Activated T-cell treated with anti-CD3 and anti-CD28 coated beads, Interleukin-2, amount 50 U/mL, for 72 hours (primary cell): Measurements from ENCODE around the gene CNPY2. TPM values are rescaled to one million over a fixed set of nuclear protein-coding genes. Genes with fewer than 3 reads are reported as not detected.
"Not testable (repeated sequence)": the region's sequence is repeated elsewhere in the genome, so short reads cannot be mapped to it uniquely, and the experiment has no call there.

Experiments
- ATAC-seq, 2 donors: fragments of 150-1000 bp; cut with Tn5 transposase; replicated peaks in 1 of 2; 2 replicates each; pipeline ENCODE4 v1.10.0; 2021; ENCODE audit warnings: moderate library complexity in 2 of 2, mild to moderate bottlenecking in 1 of 2
- DNase-seq, 2 donors: peaks; one replicate each; pipeline ENCODE4 v3.0.0; 2021 to 2022; ENCODE audit warnings: mixed read lengths in 1 of 2
- H3K27ac Mint-ChIP-seq: one replicate; pipeline ENCODE4 v1.8.0; 2022; ENCODE audit warnings: mild to moderate bottlenecking, moderate library complexity, mixed read lengths
- H3K27me3 Mint-ChIP-seq: one replicate; pipeline ENCODE4 v1.8.0; 2022; ENCODE audit warnings: low read depth, mixed read lengths
- H3K36me3 Mint-ChIP-seq, 2 donors: one replicate each; pipeline ENCODE4 v1.8.0; 2022; ENCODE audit warnings: mixed read lengths in 2 of 2, mild to moderate bottlenecking in 1 of 2; ENCODE audit not compliant: insufficient read depth in 2 of 2
- H3K4me1 Mint-ChIP-seq: one replicate; pipeline ENCODE4 v1.8.0; 2022; ENCODE audit warnings: low read depth, mixed read lengths
- H3K4me3 Mint-ChIP-seq, 2 donors: one replicate each; pipeline ENCODE4 v1.8.0; 2022; ENCODE audit warnings: mild to moderate bottlenecking in 2 of 2, mixed read lengths in 2 of 2, moderate library complexity in 2 of 2
- H3K9me3 Mint-ChIP-seq, 2 donors: one replicate each; pipeline ENCODE4 v1.8.0; 2022; ENCODE audit warnings: mixed read lengths in 2 of 2
- total RNA-seq, 2 donors: library from RNA; stranded (reverse); gene quantifications; one replicate each; pipeline ENCODE4 v1.2.3, GENCODE V29; 2022

Gene CNPY2
- total RNA-seq, 2 donors from 2014 or later, result 97.8 to 117 TPM

- ATAC-seq, result peak; percentile 97
- H3K4me3 Mint-ChIP-seq, result peak within 1 kb of the TSS; percentile 95 to 99
- no peaks in the 10 kb centered on the region for H3K27me3 Mint-ChIP-seq
- H3K4me1 Mint-ChIP-seq, result peaks cover 55% of the 10 kb centered on the region
- no peaks in the 10 kb centered on the region for H3K9me3 Mint-ChIP-seq
- peak within 1 kb of the TSS; percentile 93 for H3K27ac Mint-ChIP-seq
- H3K36me3 Mint-ChIP-seq, result peaks cover 4 to 15% of the 10 kb centered on the region in 2 donors
- peak; percentile 99 for DNase-seq
Observed at GRCh38 chr12:56299853-56300643, 15.7 kb downstream of the CNPY2 start, which contains the start of gene CS. TSS of gene CS (minus strand) at chr12:56300330. CDS start at chr12:56300201, 129 bp downstream.

- H3K27ac Mint-ChIP-seq, result peak overlapping the region; percentile 84
- peak in 1 of 2 donors; percentile 12 for ATAC-seq
- H3K4me3 Mint-ChIP-seq, result peak overlapping the region; percentile 95 to 99
- no peaks in the 10 kb centered on the region for H3K27me3 Mint-ChIP-seq
- H3K9me3 Mint-ChIP-seq, result no peaks in the 10 kb centered on the region
- peak; percentile 19 to 25 for DNase-seq
- H3K4me1 Mint-ChIP-seq, result peaks cover 55% of the 10 kb centered on the region
- H3K36me3 Mint-ChIP-seq, result peaks cover 4 to 13% of the 10 kb centered on the region in 2 donors
Observed at GRCh38 chr12:56299308-56299852, 16.4 kb downstream of the CNPY2 start.

- Mint-ChIP-seq H3K4me3 (peak overlapping the region; percentile 95 to 99), H3K4me1 (peaks cover 58% of the 10 kb centered on the region), H3K27ac (peak overlapping the region; percentile 84), H3K9me3 (no peaks in the 10 kb centered on the region), H3K27me3 (no peaks in the 10 kb centered on the region), H3K36me3 (peaks cover 4 to 15% of the 10 kb centered on the region in 2 donors)
- no peak for DNase-seq
- no peak for ATAC-seq
Observed at GRCh38 chr12:56298828-56299227, 17.0 kb downstream of the CNPY2 start.

- H3K9me3 Mint-ChIP-seq, result no peaks in the 10 kb centered on the region
- ATAC-seq, result no peak
- H3K4me3 Mint-ChIP-seq, result peak overlapping the region; percentile 4 to 48
- H3K27me3 Mint-ChIP-seq, result no peaks in the 10 kb centered on the region
- no peak for DNase-seq
- H3K27ac Mint-ChIP-seq, result peak overlapping the region; percentile 81
- H3K36me3 Mint-ChIP-seq, result peaks cover 4 to 15% of the 10 kb centered on the region in 2 donors
- peaks cover 68% of the 10 kb centered on the region for H3K4me1 Mint-ChIP-seq
Observed at GRCh38 chr12:56297400-56297799, 18.4 kb downstream of the CNPY2 start.

- Mint-ChIP-seq H3K27ac (no peak overlapping the region), H3K9me3 (no peaks in the 10 kb centered on the region), H3K36me3 (peaks cover 4 to 16% of the 10 kb centered on the region in 2 donors), H3K4me1 (peaks cover 66% of the 10 kb centered on the region), H3K27me3 (no peaks in the 10 kb centered on the region), H3K4me3 (peak overlapping the region in 1 of 2 donors; percentile 4)
- no peak for DNase-seq
- ATAC-seq, result no peak
Observed at GRCh38 chr12:56296295-56296694, 19.5 kb downstream of the CNPY2 start.

- ATAC-seq, result no peak
- H3K36me3 Mint-ChIP-seq, result peaks cover 4 to 18% of the 10 kb centered on the region in 2 donors
Observed at GRCh38 chr12:56293795-56294194, 22.0 kb downstream of the CNPY2 start.

GRCh38 chr12:56288705-56289387 lies 26.9 kb downstream of the CNPY2 start:
- H3K36me3 Mint-ChIP-seq, result peaks cover 4 to 17% of the 10 kb centered on the region in 2 donors
- H3K4me3 Mint-ChIP-seq, result no peak overlapping the region
- no peaks in the 10 kb centered on the region for H3K9me3 Mint-ChIP-seq
- peaks cover 35% of the 10 kb centered on the region for H3K4me1 Mint-ChIP-seq
- H3K27ac Mint-ChIP-seq, result peak overlapping the region; percentile 33
- H3K27me3 Mint-ChIP-seq, result no peaks in the 10 kb centered on the region
- ATAC-seq, result no peak
- no peak for DNase-seq

More at GRCh38 chr12:56293795-56294194, 22.0 kb downstream of the CNPY2 start:
- Mint-ChIP-seq H3K27me3 (no peaks in the 10 kb centered on the region), H3K4me3 (no peak overlapping the region), H3K9me3 (no peaks in the 10 kb centered on the region), H3K27ac (peak overlapping the region; percentile 16), H3K4me1 (peaks cover 65% of the 10 kb centered on the region)
- DNase-seq, result no peak

GRCh38 chr12:56286044-56286830 lies 29.6 kb downstream of the CNPY2 start:
- H3K9me3 Mint-ChIP-seq, result no peaks in the 10 kb centered on the region
- ATAC-seq (no peak), DNase-seq (no peak)
- peaks cover 14% of the 10 kb centered on the region for H3K4me1 Mint-ChIP-seq
- H3K27ac Mint-ChIP-seq, result no peak overlapping the region
- no peaks in the 10 kb centered on the region for H3K27me3 Mint-ChIP-seq
- H3K36me3 Mint-ChIP-seq, result peaks cover 12 to 29% of the 10 kb centered on the region in 2 donors
- H3K4me3 Mint-ChIP-seq, result no peak overlapping the region

GRCh38 chr12:56284263-56284662 lies 31.5 kb downstream of the CNPY2 start:
- not testable (repeated sequence) for H3K4me1 Mint-ChIP-seq, H3K27ac Mint-ChIP-seq, H3K27me3 Mint-ChIP-seq, DNase-seq, ATAC-seq, H3K4me3 Mint-ChIP-seq, H3K9me3 Mint-ChIP-seq
- peaks cover 13 to 27% of the 10 kb centered on the region in 2 donors for H3K36me3 Mint-ChIP-seq

- ATAC-seq (no peak), DNase-seq (no peak)
- Mint-ChIP-seq H3K36me3 (peaks cover 13 to 30% of the 10 kb centered on the region in 2 donors), H3K4me3 (no peak overlapping the region), H3K4me1 (no peaks in the 10 kb centered on the region), H3K27ac (no peak overlapping the region), H3K9me3 (no peaks in the 10 kb centered on the region), H3K27me3 (no peaks in the 10 kb centered on the region)
Observed at GRCh38 chr12:56282579-56282978, 33.2 kb downstream of the CNPY2 start.

GRCh38 chr12:56282030-56282429 lies 33.8 kb downstream of the CNPY2 start:
- ATAC-seq (no peak), DNase-seq (no peak)
- Mint-ChIP-seq H3K36me3 (peaks cover 13 to 30% of the 10 kb centered on the region in 2 donors), H3K9me3 (no peaks in the 10 kb centered on the region), H3K27me3 (no peaks in the 10 kb centered on the region), H3K27ac (peak overlapping the region; percentile 71), H3K4me3 (no peak overlapping the region), H3K4me1 (no peaks in the 10 kb centered on the region)

- H3K36me3 Mint-ChIP-seq, result peaks cover 14 to 32% of the 10 kb centered on the region in 2 donors
- DNase-seq, result no peak
- H3K27ac Mint-ChIP-seq, result peak overlapping the region; percentile 16
- H3K4me1 Mint-ChIP-seq, result no peaks in the 10 kb centered on the region
- no peaks in the 10 kb centered on the region for H3K27me3 Mint-ChIP-seq
- H3K9me3 Mint-ChIP-seq, result no peaks in the 10 kb centered on the region
- H3K4me3 Mint-ChIP-seq, result no peak overlapping the region
- ATAC-seq, result no peak
Observed at GRCh38 chr12:56280849-56281248, 34.9 kb downstream of the CNPY2 start.
